PC-3 (cell line): ENCODE measurements around the gene CHAD.

ENCODE experiments used
- CTCF ChIP-seq: fragments of 300-600 bp; sonication (generic); conservative IDR thresholded peaks from 2 replicates; pipeline ENCODE4 v1.5.1; 2017; ENCODE audit warnings: antibody characterized with exemption, low read depth, mild to moderate bottlenecking, low read length
- EZH2 ChIP-seq: fragments of 300-600 bp; sonication (generic); IDR thresholded peaks from one replicate; pipeline ENCODE4 v1.6.1; 2017; ENCODE audit warnings: antibody characterized with exemption, mild to moderate bottlenecking, low read length; ENCODE audit not compliant: unreplicated experiment
- EZH2phosphoT487 ChIP-seq: fragments of 300-600 bp; sonication (generic); IDR thresholded peaks from 2 replicates; pipeline ENCODE4 v1.6.1; 2018; ENCODE audit warnings: mild to moderate bottlenecking, antibody characterized with exemption, low read length, borderline replicate concordance

GRCh38 chr17:50440838-50441829 is 27.5 kb downstream of the CHAD start:
- TF ChIP-seq CTCF (no peak), EZH2 (no peak), EZH2phosphoT487 (no peak)
